GM18870 (cell line): ENCODE data around the gene PRTG.
"Not testable (repeated sequence)": the region's sequence is repeated elsewhere in the genome, so short reads cannot be mapped to it uniquely, and the experiment has no call there.

Source experiments
- ATAC-seq: cut with Tn5 transposase; IDR thresholded peaks from one replicate; pipeline ENCODE4 v1.9.1; 2021; ENCODE audit warnings: moderate library complexity; ENCODE audit not compliant: unreplicated experiment

Gene PRTG

DNA sequence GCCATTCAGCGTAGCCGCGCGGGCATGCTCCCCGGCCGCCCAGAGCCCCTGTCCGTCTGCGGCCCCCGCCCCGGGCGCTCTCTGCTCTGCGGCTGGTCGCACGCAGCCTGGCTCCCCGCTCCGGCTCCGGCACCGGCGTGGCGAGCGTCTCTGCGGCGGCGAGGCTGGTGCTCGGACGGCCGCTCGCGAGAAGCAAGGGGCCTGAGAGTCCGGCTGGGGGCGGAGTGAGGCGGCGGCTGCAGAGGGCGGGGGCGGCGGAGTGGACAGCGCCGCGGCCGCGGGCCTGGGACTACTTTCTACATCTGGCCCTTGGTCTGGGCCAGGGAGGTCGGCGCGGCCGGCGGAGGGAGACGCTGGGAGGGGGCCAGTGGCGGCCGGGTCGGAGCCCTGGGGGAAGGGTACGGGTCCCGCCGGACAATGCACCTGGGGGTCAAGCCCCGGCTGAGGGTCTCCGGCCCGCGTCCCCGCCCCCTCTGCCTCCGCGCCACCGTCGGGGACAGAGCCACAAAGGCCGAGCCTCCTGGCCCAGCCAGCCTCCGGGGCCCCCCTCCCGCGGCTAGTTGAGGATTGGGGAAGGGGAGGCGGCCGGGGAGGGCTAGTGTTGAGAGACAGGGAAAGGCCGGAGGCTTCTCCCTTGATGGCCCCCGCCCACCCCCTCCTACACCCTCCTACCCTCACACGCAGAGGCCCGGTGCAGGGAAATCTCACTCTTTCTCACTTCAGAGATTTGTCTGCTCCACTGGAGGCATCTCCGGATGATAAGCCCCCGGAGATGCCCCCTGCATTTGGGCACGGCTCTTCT, at the start of gene PRTG:
PRTG (minus strand) TSS at position 226 of the 802 bp plus-strand sequence; CDS start at position 5, 221 bp downstream.
- ATAC-seq = no peak

DNA sequence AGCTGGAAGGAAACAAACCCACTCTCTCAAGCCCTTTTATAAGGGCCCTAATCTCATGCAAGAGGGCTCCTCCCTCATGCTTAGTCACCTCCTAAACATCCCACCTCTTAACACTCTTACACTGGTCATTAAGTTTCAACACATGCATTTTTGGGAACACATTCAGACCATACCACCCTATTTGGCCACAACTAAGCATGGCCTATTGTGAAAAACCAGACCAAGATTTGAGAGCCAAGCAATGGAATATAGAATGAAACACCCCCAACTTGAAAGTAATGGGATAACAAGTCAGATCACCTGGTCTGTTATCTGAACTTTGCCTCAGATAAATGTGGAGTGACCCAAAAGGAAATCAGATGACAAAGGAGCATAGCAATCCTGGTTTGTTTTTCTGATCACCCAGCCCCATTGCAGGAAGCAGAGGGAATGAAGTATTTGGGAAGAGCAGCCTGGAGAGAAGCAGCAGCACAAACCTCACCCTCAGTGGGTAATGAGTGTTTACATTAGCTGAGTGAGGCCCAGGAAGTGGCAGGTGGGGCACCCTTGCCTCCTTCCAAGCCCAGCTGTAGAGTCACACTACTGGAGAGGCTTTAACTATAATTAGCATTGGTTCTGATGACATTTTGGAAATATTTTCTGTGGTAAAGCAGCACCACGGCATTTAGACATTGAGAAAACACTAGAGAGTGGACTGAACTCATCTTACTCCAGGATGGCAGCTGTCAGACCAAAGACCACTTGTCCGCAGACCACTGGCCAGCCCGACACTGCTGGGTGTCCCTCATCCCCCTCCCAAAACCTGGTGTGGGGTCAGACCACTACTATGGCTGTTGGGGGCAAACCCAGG, 48.8 kb upstream of the PRTG start:
- ATAC-seq = no peak

GRCh38 chr15:55789066-55789660, 46.2 kb upstream of the PRTG start:
- ATAC-seq = no peak

- ATAC-seq = no peak
Observed at GRCh38 chr15:55786341-55786740, 43.4 kb upstream of the PRTG start.

DNA sequence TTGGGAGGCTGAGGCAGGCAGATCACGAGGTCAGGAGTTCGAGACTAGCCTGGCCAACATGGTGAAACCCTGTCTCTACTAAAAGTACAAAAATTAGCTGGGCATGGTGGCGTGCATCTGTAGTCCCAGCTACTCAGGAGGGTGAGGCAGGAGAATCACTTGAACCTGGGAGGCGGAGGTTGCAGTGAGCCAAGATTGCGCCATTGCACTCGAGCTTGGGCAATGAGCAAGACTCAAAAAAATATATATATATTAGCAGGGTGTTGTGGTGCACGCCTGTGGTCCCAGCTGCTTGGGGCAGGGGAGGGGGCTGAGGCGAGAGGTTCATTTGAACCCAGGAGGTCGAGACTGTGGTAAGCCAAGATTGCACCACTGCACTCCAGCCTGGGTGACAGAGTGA, 42.6 kb upstream of the PRTG start:
- ATAC-seq = not testable (repeated sequence)

DNA sequence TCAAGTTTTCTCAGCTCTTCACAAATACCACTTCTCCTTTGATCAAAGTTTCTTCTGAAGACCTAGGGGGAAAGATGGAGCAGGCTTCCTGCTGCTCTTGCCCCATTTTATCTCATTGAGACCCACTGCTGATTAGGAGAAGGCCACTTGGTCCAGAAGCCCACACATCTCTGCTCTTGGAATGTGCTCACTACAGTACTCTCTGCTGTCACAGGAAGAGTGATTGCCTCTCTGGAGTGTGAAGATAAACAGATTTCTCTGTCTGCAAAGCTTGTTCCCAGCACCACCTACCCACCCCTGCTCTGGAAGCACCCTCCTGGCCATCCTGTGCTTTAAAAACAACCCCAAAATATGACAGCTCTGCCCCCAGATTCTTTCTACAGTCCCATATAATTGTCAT, 41.3 kb upstream of the PRTG start:
- ATAC-seq = no peak

GRCh38 chr15:55782901-55783300, 39.9 kb upstream of the PRTG start:
- no peak for ATAC-seq

DNA sequence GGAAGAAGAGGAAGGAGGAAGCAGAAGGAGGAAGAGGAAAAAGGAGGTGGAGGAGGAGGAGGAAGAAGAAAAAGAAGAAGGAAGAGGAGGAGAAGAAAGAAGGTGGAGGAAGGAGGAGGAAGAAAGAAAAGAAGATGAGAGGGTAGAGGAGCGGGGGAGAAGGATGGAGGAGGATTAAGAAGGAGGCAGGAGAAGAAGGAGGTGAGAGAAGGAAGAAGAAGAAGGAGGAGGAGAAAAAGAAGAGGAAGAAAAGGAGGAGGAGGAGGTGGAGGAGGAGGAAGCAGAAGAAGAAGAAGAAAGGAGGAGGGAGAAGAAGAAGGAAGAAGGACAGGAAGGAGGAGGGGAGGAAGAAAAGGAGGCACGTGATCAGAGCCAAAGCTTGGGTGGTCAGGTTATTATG, 37.3 kb upstream of the PRTG start:
- ATAC-seq = no peak

- no peak for ATAC-seq
Observed at GRCh38 chr15:55778932-55779331, 36.0 kb upstream of the PRTG start.

- no peak for ATAC-seq
Observed at GRCh38 chr15:55775316-55775715, 32.4 kb upstream of the PRTG start.

- ATAC-seq = no peak
Observed at GRCh38 chr15:55774113-55774970, 31.4 kb upstream of the PRTG start.

GRCh38 chr15:55770806-55771205, 27.9 kb upstream of the PRTG start:
- ATAC-seq = no peak

DNA sequence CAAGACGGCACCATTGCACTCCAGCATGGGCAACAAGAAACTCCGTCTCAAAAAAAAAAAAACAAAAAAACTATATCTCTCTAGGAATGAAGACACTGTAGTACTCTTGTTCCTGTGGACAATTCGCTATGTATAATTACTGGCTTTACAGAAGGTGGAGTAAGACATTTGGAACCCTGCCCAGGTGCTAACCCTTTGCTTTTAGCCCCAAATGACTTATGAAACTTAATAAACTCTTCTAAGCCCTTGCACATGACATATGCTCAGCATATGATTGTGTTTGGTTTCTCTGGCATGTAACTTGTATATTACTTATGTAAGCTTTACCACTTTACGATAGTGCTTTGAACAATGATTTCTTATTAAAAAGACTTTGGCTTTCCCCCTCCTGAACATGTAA, 27.3 kb upstream of the PRTG start:
- ATAC-seq = no peak

- ATAC-seq = no peak
Observed at GRCh38 chr15:55768670-55769185, 25.8 kb upstream of the PRTG start.

- no peak for ATAC-seq
Observed at GRCh38 chr15:55766676-55767075, 23.7 kb upstream of the PRTG start.

DNA sequence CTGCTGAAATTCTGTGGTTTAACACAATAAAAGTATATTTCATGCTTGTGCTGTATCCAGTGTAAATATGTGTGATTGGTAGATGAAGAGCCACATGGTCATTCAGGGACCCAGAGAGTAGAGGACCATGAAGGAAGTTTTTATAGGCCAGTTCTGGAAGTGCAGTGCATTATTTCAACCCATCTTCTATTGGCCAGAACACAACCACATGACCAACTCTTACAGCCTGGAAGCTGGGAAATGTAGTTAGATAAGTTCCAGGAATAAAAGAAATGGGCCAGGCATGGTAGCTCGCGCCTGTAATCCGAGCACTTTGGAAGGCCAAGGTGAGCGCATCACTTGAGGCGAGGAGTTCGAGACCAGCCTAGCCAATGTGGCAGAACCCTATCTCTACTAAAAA, 21.4 kb upstream of the PRTG start:
- no peak for ATAC-seq

- ATAC-seq = no peak
Observed at GRCh38 chr15:55758580-55758986, 15.6 kb upstream of the PRTG start.

GRCh38 chr15:55753433-55753832, 10.5 kb upstream of the PRTG start:
- ATAC-seq = not testable (repeated sequence)

DNA sequence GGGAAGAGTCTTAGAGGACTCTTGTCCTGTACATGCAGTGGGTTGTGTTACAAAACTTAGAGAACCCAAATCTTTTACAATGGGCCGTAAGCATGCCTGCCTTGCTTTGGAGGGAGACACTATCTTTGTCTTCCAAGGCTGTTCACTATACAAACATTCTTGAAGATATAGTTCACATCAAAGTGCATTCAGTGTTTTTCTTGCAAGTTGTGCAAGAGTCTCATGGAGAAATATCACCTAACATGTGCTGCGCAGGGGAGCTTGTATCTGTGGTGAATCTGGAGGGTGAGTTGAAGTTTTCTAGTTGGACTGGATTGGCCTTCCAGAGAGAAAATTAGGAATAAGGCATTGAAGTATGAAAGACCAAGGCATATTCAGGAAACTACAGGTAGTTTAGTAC, 7.8 kb upstream of the PRTG start:
- no peak for ATAC-seq
